Measurements from ENCODE around the gene KSR1. TPM values are rescaled to one million over a fixed set of nuclear protein-coding genes. Genes with fewer than 3 reads are reported as not detected.

KSR1 gene
- total and polyA plus RNA-seq, 10 of the 15 experiments (the other 5 are each of a cell fraction or from before 2014, with no cell fraction given) = 0.97 to 66.6 (median 22.9) TPM

DNA sequence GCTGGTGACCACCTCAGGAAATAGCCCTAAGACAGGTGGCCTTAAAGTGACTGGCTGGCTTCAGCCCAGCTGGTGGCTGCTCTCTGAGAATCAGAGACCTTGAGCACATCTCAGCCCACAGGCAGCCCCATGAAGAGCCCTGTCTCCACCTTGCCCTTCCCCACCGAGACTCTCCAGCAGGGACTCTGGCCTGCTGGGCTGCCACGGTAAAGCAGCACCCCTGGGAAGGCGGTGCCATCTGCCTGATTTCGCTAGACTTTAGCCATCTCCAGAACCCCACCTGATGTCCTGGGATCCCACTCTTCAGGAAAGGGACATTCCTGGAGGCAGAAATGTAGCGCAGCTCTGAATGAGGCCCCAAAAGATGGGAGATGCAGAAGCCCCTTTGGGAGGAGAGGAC is 129.5 kb downstream of the KSR1 start:
- POLR2A ChIA-PET = no interaction called here
- TF ChIP-seq BMI1 (IDR thresholded peaks at IDR 0.05; ENCODE audit: borderline replicate concordance) = no peak
- no peak for TF ChIP-seq NFIC (IDR thresholded peaks at IDR 0.05; ENCODE audit: low read depth, low read length)
- TF ChIP-seq HDAC2 (IDR thresholded peaks at IDR 0.05) = no peak
- no peak for TF ChIP-seq NFYB (IDR thresholded peaks at IDR 0.05; ENCODE audit: insufficient read depth, low read depth, low read length)
- no peak for TF ChIP-seq SIX5 (IDR thresholded peaks at IDR 0.05; ENCODE audit: low read depth, low read length, severe bottlenecking)
- no peak for TF ChIP-seq MTA2 (IDR thresholded peaks at IDR 0.05; ENCODE audit: low read depth)
- TF ChIP-seq, protein P1, sequence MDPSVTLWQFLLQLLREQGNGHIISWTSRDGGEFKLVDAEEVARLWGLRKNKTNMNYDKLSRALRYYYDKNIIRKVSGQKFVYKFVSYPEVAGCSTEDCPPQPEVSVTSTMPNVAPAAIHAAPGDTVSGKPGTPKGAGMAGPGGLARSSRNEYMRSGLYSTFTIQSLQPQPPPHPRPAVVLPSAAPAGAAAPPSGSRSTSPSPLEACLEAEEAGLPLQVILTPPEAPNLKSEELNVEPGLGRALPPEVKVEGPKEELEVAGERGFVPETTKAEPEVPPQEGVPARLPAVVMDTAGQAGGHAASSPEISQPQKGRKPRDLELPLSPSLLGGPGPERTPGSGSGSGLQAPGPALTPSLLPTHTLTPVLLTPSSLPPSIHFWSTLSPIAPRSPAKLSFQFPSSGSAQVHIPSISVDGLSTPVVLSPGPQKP (IDR thresholded peaks at IDR 0.05; ENCODE audit: low read depth, low read length) = no peak
- TF ChIP-seq SP1 (IDR thresholded peaks at IDR 0.05; ENCODE audit: low read depth, low read length) = no peak
- TF ChIP-seq EZH2 (IDR thresholded peaks at IDR 0.05; ENCODE audit: borderline replicate concordance, control insufficient read depth, low read depth, low read length) = no peak
- Histone ChIP-seq H3K36me3 (ENCODE audit: control insufficient read depth in 2 of 2, insufficient read depth in 2 of 2, low read length in 1 of 2) (peaks cover 3 to 45% of the 10 kb centered on the region in 2 experiments; a peak in 2 of 4 replicates), H3K9me3 (replicated peaks; ENCODE audit: control insufficient read depth, insufficient read depth, low read length) (no peaks in the 10 kb centered on the region), H2AFZ (ENCODE audit: control insufficient read depth, low read depth, low read length) (no peak overlapping the region), H3K4me2 (ENCODE audit: control insufficient read depth, insufficient read depth) (no peak overlapping the region), H3K4me1 (ENCODE audit: control insufficient read depth, insufficient read depth, low read length) (peaks cover 5% of the 10 kb centered on the region; the same call in 1 of the 2 replicates), H3K79me2 (ENCODE audit: control insufficient read depth, insufficient read depth, low read length) (peaks cover 2% of the 10 kb centered on the region; the same call in 1 of the 2 replicates), H3K4me3 (no peak overlapping the region), H3K9ac (ENCODE audit: control insufficient read depth, insufficient read depth, low read length) (no peak overlapping the region), H3K27me3 (replicated peaks in 1 of 2; ENCODE audit: control insufficient read depth in 2 of 2, insufficient read depth in 2 of 2, low read length in 1 of 2) (no peaks in the 10 kb centered on the region), H4K20me1 (ENCODE audit: control insufficient read depth, insufficient read depth) (no peaks in the 10 kb centered on the region), H3K27ac (ENCODE audit: control insufficient read depth, insufficient read depth) (peak overlapping the region; percentile 10)
- intact Hi-C loops (cut with micrococcal nuclease; ENCODE audit: unreplicated experiment) = no loop called here
- FAIRE-seq (no peak), DNase-seq (ENCODE audit: low read depth, low spot score) (no peak), ATAC-seq (peak; percentile 10; the same call in 2 of the 3 replicates)
- CTCF ChIA-PET = interaction anchor here (1.7 to 2.8 kb wide), 3 partner anchors 14 to 130 kb away, joined by 5 to 8 read pairs (median 8); partner anchors contain the start of gene KSR1
- SMC1A ChIA-PET (ENCODE audit: uncharacterized antibody, unreplicated experiment) = interaction anchor here (1.2 to 1.8 kb wide), 3 partner anchors 41 to 130 kb away, joined by 3 to 9 read pairs (median 4); partner anchors contain the start of gene KSR1
- BruUV-seq (replicated peaks) = no TSS peak
- RAD21 ChIA-PET (ENCODE audit: unreplicated experiment) = interaction anchor here (1.0 to 2.0 kb wide), 4 partner anchors 14 to 130 kb away, joined by 3 to 9 read pairs (median 6); partner anchors contain the start of gene KSR1
- in situ Hi-C loops (cut with MboI) = loop anchor here (10.0 kb wide), 1 partner anchor 201 kb away; no protein-coding TSS in a partner anchor
- 95% methylated on average over 5 of the region's 5 CpGs for WGBS (ENCODE audit: insufficient coverage, insufficient replicate concordance, low lambda C conversion rate, missing lambda C conversion rate)

Measured in GM12878 (cell line).